Activated CD4-positive, alpha-beta T cell treated with anti-CD3 and anti-CD28 coated beads, Interleukin-2, amount 10 ng/mL, durations not matched to agents 24 days and 14 days (primary cell): ENCODE data around the gene NPRL2. TPM values are rescaled to one million over a fixed set of nuclear protein-coding genes. Genes with fewer than 3 reads are reported as not detected.
A peak's percentile ranks its signal among the peaks of the same experiment; 100 is the strongest.

Source experiments
- DNase-seq: peaks from one replicate; pipeline ENCODE4 v3.0.0; 2022
- H3K27ac Mint-ChIP-seq: one replicate; pipeline ENCODE4 v1.8.0; 2022; ENCODE audit warnings: mild to moderate bottlenecking, mixed read lengths
- H3K27me3 Mint-ChIP-seq: one replicate; pipeline ENCODE4 v1.8.0; 2022; ENCODE audit warnings: mixed read lengths
- H3K36me3 Mint-ChIP-seq: one replicate; pipeline ENCODE4 v1.8.0; 2022; ENCODE audit warnings: low read depth, mild to moderate bottlenecking, mixed read lengths
- H3K4me1 Mint-ChIP-seq: one replicate; pipeline ENCODE4 v1.8.0; 2021; ENCODE audit warnings: mixed read lengths
- H3K4me3 Mint-ChIP-seq: one replicate; pipeline ENCODE4 v1.8.0; 2022; ENCODE audit warnings: mild to moderate bottlenecking, moderate library complexity, mixed read lengths
- H3K9me3 Mint-ChIP-seq: one replicate; pipeline ENCODE4 v1.8.0; 2021; ENCODE audit warnings: mixed read lengths
- intact Hi-C: fragments of 100-400 bp; cut with micrococcal nuclease; formaldehyde crosslinking; loops from one replicate; pipeline ENCODE4 v1.15.1; 2023
- total RNA-seq: library from RNA; stranded (reverse); gene quantifications from 2 replicates; pipeline ENCODE4 v1.2.3, GENCODE V29; 2022

Gene NPRL2
- total RNA-seq, 1 donor from 2014 or later = 43.0 TPM

- peak overlapping the region; percentile 97 for H3K27ac Mint-ChIP-seq
- H3K9me3 Mint-ChIP-seq = no peaks in the 10 kb centered on the region
- H3K4me1 Mint-ChIP-seq = peaks cover 37% of the 10 kb centered on the region
- intact Hi-C loops = loop anchor here (1.0 to 2.0 kb wide), 4 partner anchors 8 to 217 kb away; partner anchors contain the start of genes HEMK1, HYAL3, NAA80 and TMEM115
- peaks cover 41% of the 10 kb centered on the region for H3K36me3 Mint-ChIP-seq
- peak overlapping the region; percentile 95 for H3K4me3 Mint-ChIP-seq
- no peaks in the 10 kb centered on the region for H3K27me3 Mint-ChIP-seq
- DNase-seq = no peak
Measured at GRCh38 chr3:50351323-50351697, 735 bp upstream of the NPRL2 start.

GRCh38 chr3:50350213-50350526 is 405 bp downstream of the NPRL2 start:
- peak overlapping the region; percentile 97 for H3K27ac Mint-ChIP-seq
- H3K4me3 Mint-ChIP-seq = peak overlapping the region; percentile 95
- peaks cover 41% of the 10 kb centered on the region for H3K4me1 Mint-ChIP-seq
- no peaks in the 10 kb centered on the region for H3K9me3 Mint-ChIP-seq
- no peak for DNase-seq
- peaks cover 35% of the 10 kb centered on the region for H3K36me3 Mint-ChIP-seq
- intact Hi-C loops = loop anchor here (1.0 to 2.0 kb wide), 4 partner anchors 10 to 219 kb away; partner anchors contain the start of genes HEMK1, HYAL3, NAA80 and RASSF1
- H3K27me3 Mint-ChIP-seq = no peaks in the 10 kb centered on the region

GRCh38 chr3:50347187-50347813 is 3.3 kb downstream of the NPRL2 start:
- Mint-ChIP-seq H3K4me1 (peaks cover 44% of the 10 kb centered on the region), H3K27ac (no peak overlapping the region), H3K36me3 (peaks cover 26% of the 10 kb centered on the region), H3K9me3 (no peaks in the 10 kb centered on the region), H3K4me3 (no peak overlapping the region), H3K27me3 (no peaks in the 10 kb centered on the region)
- DNase-seq = peak; percentile 91
- intact Hi-C loops = loop anchor here (1.0 kb wide), 1 partner anchor 195 kb away; no protein-coding TSS in a partner anchor

- peak within 1 kb of the TSS; percentile 79 for H3K4me3 Mint-ChIP-seq
- no peaks in the 10 kb centered on the region for H3K9me3 Mint-ChIP-seq
- no peaks in the 10 kb centered on the region for H3K27me3 Mint-ChIP-seq
- intact Hi-C loops = no loop called here
- DNase-seq = peak; percentile 95
- H3K4me1 Mint-ChIP-seq = peaks cover 41% of the 10 kb centered on the region
- H3K27ac Mint-ChIP-seq = peak within 1 kb of the TSS; percentile 57
- H3K36me3 Mint-ChIP-seq = peaks cover 20% of the 10 kb centered on the region
Measured at GRCh38 chr3:50345586-50346234, 4.9 kb downstream of the NPRL2 start, which contains the start of gene ZMYND10. TSS of gene ZMYND10 (minus strand) at chr3:50345732. CDS start at chr3:50345579, 153 bp downstream.

GRCh38 chr3:50345008-50345407 is 5.6 kb downstream of the NPRL2 start:
- H3K27me3 Mint-ChIP-seq = no peaks in the 10 kb centered on the region
- H3K27ac Mint-ChIP-seq = no peak overlapping the region
- peaks cover 36% of the 10 kb centered on the region for H3K4me1 Mint-ChIP-seq

GRCh38 chr3:50342813-50343633 is 7.6 kb downstream of the NPRL2 start:
- Mint-ChIP-seq H3K9me3 (no peaks in the 10 kb centered on the region), H3K27me3 (no peaks in the 10 kb centered on the region), H3K27ac (peak overlapping the region; percentile 29), H3K4me3 (no peak overlapping the region), H3K4me1 (peaks cover 40% of the 10 kb centered on the region), H3K36me3 (peaks cover 18% of the 10 kb centered on the region)
- peak; percentile 68 for DNase-seq
- intact Hi-C loops = no loop called here

More at GRCh38 chr3:50345008-50345407, 5.6 kb downstream of the NPRL2 start:
- Mint-ChIP-seq H3K4me3 (no peak overlapping the region), H3K9me3 (no peaks in the 10 kb centered on the region), H3K36me3 (peaks cover 17% of the 10 kb centered on the region)
- intact Hi-C loops = no loop called here
- DNase-seq = peak; percentile 62

- H3K4me3 Mint-ChIP-seq = peak overlapping the region; percentile 54
- H3K4me1 Mint-ChIP-seq = peaks cover 39% of the 10 kb centered on the region
- no peaks in the 10 kb centered on the region for H3K9me3 Mint-ChIP-seq
- DNase-seq = peak; percentile 63
- no peaks in the 10 kb centered on the region for H3K27me3 Mint-ChIP-seq
- intact Hi-C loops = no loop called here
- H3K36me3 Mint-ChIP-seq = peaks cover 17% of the 10 kb centered on the region
- H3K27ac Mint-ChIP-seq = peak overlapping the region; percentile 19
Measured at GRCh38 chr3:50341996-50342650, 8.5 kb downstream of the NPRL2 start.

- intact Hi-C loops = no loop called here
- Mint-ChIP-seq H3K27ac (peak overlapping the region; percentile 94), H3K4me1 (peaks cover 39% of the 10 kb centered on the region), H3K36me3 (peaks cover 19% of the 10 kb centered on the region), H3K27me3 (no peaks in the 10 kb centered on the region), H3K9me3 (no peaks in the 10 kb centered on the region), H3K4me3 (peak overlapping the region; percentile 85)
- DNase-seq = no peak
Measured at GRCh38 chr3:50341537-50341936, 9.0 kb downstream of the NPRL2 start.

- intact Hi-C loops = loop anchor here (1.0 kb wide), 1 partner anchor 10 kb away; the partner anchor contains the start of genes CYB561D2 and NPRL2
- H3K9me3 Mint-ChIP-seq = no peaks in the 10 kb centered on the region
- H3K4me1 Mint-ChIP-seq = peaks cover 42% of the 10 kb centered on the region
- peak within 1 kb of the TSS; percentile 99 for H3K27ac Mint-ChIP-seq
- peaks cover 28% of the 10 kb centered on the region for H3K36me3 Mint-ChIP-seq
- DNase-seq = peak; percentile 94
- no peaks in the 10 kb centered on the region for H3K27me3 Mint-ChIP-seq
- peak within 1 kb of the TSS; percentile 85 for H3K4me3 Mint-ChIP-seq
Measured at GRCh38 chr3:50340448-50341329, 9.9 kb downstream of the NPRL2 start, which contains the start of gene RASSF1. TSS of gene RASSF1 (minus strand) at chr3:50340836. CDS start at chr3:50340805, 31 bp downstream.

GRCh38 chr3:50340147-50340447 is 10.5 kb downstream of the NPRL2 start:
- H3K4me1 Mint-ChIP-seq = peaks cover 46% of the 10 kb centered on the region
- H3K36me3 Mint-ChIP-seq = peaks cover 31% of the 10 kb centered on the region
- intact Hi-C loops = loop anchor here (1.0 kb wide), 1 partner anchor 10 kb away; the partner anchor contains the start of genes CYB561D2 and NPRL2
- no peaks in the 10 kb centered on the region for H3K9me3 Mint-ChIP-seq
- H3K4me3 Mint-ChIP-seq = peak overlapping the region; percentile 85
- no peak for DNase-seq
- H3K27me3 Mint-ChIP-seq = no peaks in the 10 kb centered on the region
- H3K27ac Mint-ChIP-seq = peak overlapping the region; percentile 99

- Mint-ChIP-seq H3K27ac (peak overlapping the region; percentile 99), H3K27me3 (no peaks in the 10 kb centered on the region), H3K4me3 (peak overlapping the region; percentile 85), H3K9me3 (no peaks in the 10 kb centered on the region), H3K36me3 (peaks cover 32% of the 10 kb centered on the region), H3K4me1 (peaks cover 47% of the 10 kb centered on the region)
- no peak for DNase-seq
- intact Hi-C loops = loop anchor here (1.0 to 5.0 kb wide), 4 partner anchors 11 to 273 kb away; partner anchors contain the start of genes C3orf18, CISH, CYB561D2 and GNAI2
Measured at GRCh38 chr3:50339485-50340146, 11.0 kb downstream of the NPRL2 start.

- intact Hi-C loops = loop anchor here (5.0 kb wide), 3 partner anchors 102 to 273 kb away; partner anchors contain the start of genes C3orf18, CISH, GNAI2 and HEMK1
- peak; percentile 64 for DNase-seq
- Mint-ChIP-seq H3K4me3 (peak overlapping the region; percentile 85), H3K27ac (peak overlapping the region; percentile 99), H3K36me3 (peaks cover 38% of the 10 kb centered on the region), H3K9me3 (no peaks in the 10 kb centered on the region), H3K4me1 (peaks cover 53% of the 10 kb centered on the region), H3K27me3 (no peaks in the 10 kb centered on the region)
Measured at GRCh38 chr3:50338965-50339364, 11.6 kb downstream of the NPRL2 start.
